ENCODE results near the gene UBE2L6.

Gene UBE2L6

GRCh38 chr11:57605028-57605420, 37.6 kb upstream of the UBE2L6 start:
- TF ChIP-seq CTCF (IDR thresholded peaks at IDR 0.05; ENCODE audit: low read depth, low read length) = no peak
- TF ChIP-seq MAX (IDR thresholded peaks at IDR 0.05; ENCODE audit: low read depth, low read length) = no peak
- no peak for TF ChIP-seq MYC (IDR thresholded peaks at IDR 0.05; ENCODE audit: low read depth, low read length)
- TF ChIP-seq POLR2A (IDR thresholded peaks at IDR 0.05; ENCODE audit: extremely low read depth, insufficient read length) = no peak
- DNase-seq (ENCODE audit: low read depth) = peak; percentile 59
- H3K4me3 ChIP-seq (ENCODE audit: low read depth, low read length) = no peak overlapping the region

- peak; percentile 90 for DNase-seq (ENCODE audit: low read depth)
- H3K4me3 ChIP-seq (ENCODE audit: low read depth, low read length) = peak overlapping the region; percentile 16
- TF ChIP-seq POLR2A (IDR thresholded peaks at IDR 0.05; ENCODE audit: extremely low read depth, insufficient read length) = no peak
- TF ChIP-seq MAX (IDR thresholded peaks at IDR 0.05; ENCODE audit: low read depth, low read length) = no peak
- no peak for TF ChIP-seq MYC (IDR thresholded peaks at IDR 0.05; ENCODE audit: low read depth, low read length)
- no peak for TF ChIP-seq CTCF (IDR thresholded peaks at IDR 0.05; ENCODE audit: low read depth, low read length)
Observed at GRCh38 chr11:57604296-57605027, 37.0 kb upstream of the UBE2L6 start.

- no peak for TF ChIP-seq CTCF (IDR thresholded peaks at IDR 0.05; ENCODE audit: low read depth, low read length)
- no peak for TF ChIP-seq MYC (IDR thresholded peaks at IDR 0.05; ENCODE audit: low read depth, low read length)
- no peak for TF ChIP-seq POLR2A (IDR thresholded peaks at IDR 0.05; ENCODE audit: extremely low read depth, insufficient read length)
- TF ChIP-seq MAX (IDR thresholded peaks at IDR 0.05; ENCODE audit: low read depth, low read length) = no peak
- no peak for DNase-seq (ENCODE audit: low read depth)
- no peak overlapping the region for H3K4me3 ChIP-seq (ENCODE audit: low read depth, low read length)
Observed at GRCh38 chr11:57601297-57601696, 33.8 kb upstream of the UBE2L6 start.

- H3K4me3 ChIP-seq (ENCODE audit: low read depth, low read length) = no peak overlapping the region
- no peak for DNase-seq (ENCODE audit: low read depth)
- TF ChIP-seq CTCF (IDR thresholded peaks at IDR 0.05; ENCODE audit: low read depth, low read length) (no peak), POLR2A (IDR thresholded peaks at IDR 0.05; ENCODE audit: extremely low read depth, insufficient read length) (no peak), MAX (IDR thresholded peaks at IDR 0.05; ENCODE audit: low read depth, low read length) (no peak), MYC (IDR thresholded peaks at IDR 0.05; ENCODE audit: low read depth, low read length) (no peak)
Observed at GRCh38 chr11:57599381-57599780, 31.9 kb upstream of the UBE2L6 start.

GRCh38 chr11:57598831-57599155, 31.3 kb upstream of the UBE2L6 start:
- TF ChIP-seq MAX (IDR thresholded peaks at IDR 0.05; ENCODE audit: low read depth, low read length) (no peak), POLR2A (IDR thresholded peaks at IDR 0.05; ENCODE audit: extremely low read depth, insufficient read length) (no peak), CTCF (IDR thresholded peaks at IDR 0.05; ENCODE audit: low read depth, low read length) (no peak), MYC (IDR thresholded peaks at IDR 0.05; ENCODE audit: low read depth, low read length) (no peak)
- no peak for DNase-seq (ENCODE audit: low read depth)
- H3K4me3 ChIP-seq (ENCODE audit: low read depth, low read length) = no peak overlapping the region
